G401 (cell line): ENCODE measurements around the gene ITGA6. TPM values are rescaled to one million over a fixed set of nuclear protein-coding genes. Genes with fewer than 3 reads are reported as not detected.

Experiments
- DNase-seq: peaks from one replicate; pipeline ENCODE4 v3.0.0-alpha.2; 2015; ENCODE audit warnings: low spot score
- in situ Hi-C: cut with HindIII; loops from 2 replicates; pipeline ENCODE4 v1.10.0; 2016; ENCODE audit warnings: low sequenced_read_pairs, mixed read lengths
- total RNA-seq: library from RNA; depleted of rRNA; stranded (reverse); fragments of >200 nt; shearing (Covaris generic); gene quantifications from 2 replicates; pipeline ENCODE4 v1.2.3, GENCODE V29; 2014

The ITGA6 gene
- total RNA-seq, 1 experiment from 2014 or later = 9.3 TPM

- DNase-seq = no peak
- in situ Hi-C loops = no loop called here
Observed at GRCh38 chr2:172458561-172459124, 31.3 kb downstream of the ITGA6 start.

- no peak for DNase-seq
- in situ Hi-C loops = no loop called here
Observed at GRCh38 chr2:172460780-172461201, 33.4 kb downstream of the ITGA6 start.

GRCh38 chr2:172461591-172462372 is 34.4 kb downstream of the ITGA6 start:
- DNase-seq = peak; percentile 19
- in situ Hi-C loops = no loop called here

GRCh38 chr2:172462373-172462848 is 35.0 kb downstream of the ITGA6 start:
- in situ Hi-C loops = no loop called here
- DNase-seq = no peak

GRCh38 chr2:172462849-172463381 is 35.5 kb downstream of the ITGA6 start:
- DNase-seq = no peak
- in situ Hi-C loops = no loop called here

- DNase-seq = no peak
- in situ Hi-C loops = no loop called here
Observed at GRCh38 chr2:172464400-172465129, 37.2 kb downstream of the ITGA6 start.

GRCh38 chr2:172465417-172466334 is 38.3 kb downstream of the ITGA6 start:
- DNase-seq = peak; percentile 82
- in situ Hi-C loops = no loop called here

- in situ Hi-C loops = no loop called here
- DNase-seq = no peak
Observed at GRCh38 chr2:172467382-172467781, 40.0 kb downstream of the ITGA6 start.

- DNase-seq = no peak
- in situ Hi-C loops = no loop called here
Observed at GRCh38 chr2:172470958-172471922, 43.9 kb downstream of the ITGA6 start.

- DNase-seq = no peak
- in situ Hi-C loops = no loop called here
Observed at GRCh38 chr2:172472446-172473033, 45.2 kb downstream of the ITGA6 start.

GRCh38 chr2:172473167-172473566 is 45.8 kb downstream of the ITGA6 start:
- no peak for DNase-seq
- in situ Hi-C loops = no loop called here

- in situ Hi-C loops = no loop called here
- no peak for DNase-seq
Observed at GRCh38 chr2:172478353-172478752, 51.0 kb downstream of the ITGA6 start.

- no peak for DNase-seq
- in situ Hi-C loops = no loop called here
Observed at GRCh38 chr2:172480301-172481218, 53.2 kb downstream of the ITGA6 start.

GRCh38 chr2:172481507-172482262 is 54.3 kb downstream of the ITGA6 start:
- DNase-seq = no peak
- in situ Hi-C loops = no loop called here

- in situ Hi-C loops = no loop called here
- peak; percentile 33 for DNase-seq
Observed at GRCh38 chr2:172484253-172484652, 56.9 kb downstream of the ITGA6 start.

- in situ Hi-C loops = no loop called here
- no peak for DNase-seq
Observed at GRCh38 chr2:172484706-172485105, 57.3 kb downstream of the ITGA6 start.
